Activated naive CD8-positive, alpha-beta T cell (primary cell): ENCODE data around the gene PTPN12.
"Not testable (repeated sequence)": the region's sequence is repeated elsewhere in the genome, so short reads cannot be mapped to it uniquely, and the experiment has no call there.

ENCODE experiments used
- H3K27ac Mint-ChIP-seq: one replicate; pipeline ENCODE4 v1.8.0; 2021; ENCODE audit warnings: mixed read lengths
- H3K27me3 Mint-ChIP-seq: one replicate; pipeline ENCODE4 v1.8.0; 2021; ENCODE audit warnings: mixed read lengths
- H3K36me3 Mint-ChIP-seq: one replicate; pipeline ENCODE4 v1.8.0; 2021; ENCODE audit warnings: mixed read lengths
- H3K4me1 Mint-ChIP-seq: one replicate; pipeline ENCODE4 v1.8.0; 2021; ENCODE audit warnings: low read depth, mixed read lengths
- H3K4me3 Mint-ChIP-seq: one replicate; pipeline ENCODE4 v1.8.0; 2021; ENCODE audit warnings: mild to moderate bottlenecking, mixed read lengths
- H3K9me3 Mint-ChIP-seq: one replicate; pipeline ENCODE4 v1.8.0; 2021; ENCODE audit warnings: low read depth, mixed read lengths

PTPN12 gene

GRCh38 chr7:77580762-77581350 is 43.8 kb downstream of the PTPN12 start:
- Mint-ChIP-seq H3K27me3 (no peaks in the 10 kb centered on the region), H3K36me3 (peaks cover 8% of the 10 kb centered on the region), H3K4me1 (no peaks in the 10 kb centered on the region), H3K4me3 (no peak overlapping the region), H3K27ac (no peak overlapping the region), H3K9me3 (no peaks in the 10 kb centered on the region)

GRCh38 chr7:77587272-77587671 is 50.2 kb downstream of the PTPN12 start:
- Mint-ChIP-seq H3K4me3 (no peak overlapping the region), H3K9me3 (no peaks in the 10 kb centered on the region), H3K27me3 (no peaks in the 10 kb centered on the region), H3K36me3 (peaks cover 11% of the 10 kb centered on the region), H3K27ac (no peak overlapping the region), H3K4me1 (no peaks in the 10 kb centered on the region)

- Mint-ChIP-seq H3K4me1 (no peaks in the 10 kb centered on the region), H3K9me3 (no peaks in the 10 kb centered on the region), H3K4me3 (no peak overlapping the region), H3K27me3 (no peaks in the 10 kb centered on the region), H3K27ac (no peak overlapping the region), H3K36me3 (peaks cover 3% of the 10 kb centered on the region)
Observed at GRCh38 chr7:77600952-77601351, 63.9 kb downstream of the PTPN12 start.

GRCh38 chr7:77606562-77606961 is 69.5 kb downstream of the PTPN12 start:
- peaks cover 9% of the 10 kb centered on the region for H3K36me3 Mint-ChIP-seq
- no peaks in the 10 kb centered on the region for H3K9me3 Mint-ChIP-seq
- H3K27ac Mint-ChIP-seq = no peak overlapping the region
- no peaks in the 10 kb centered on the region for H3K27me3 Mint-ChIP-seq
- no peak overlapping the region for H3K4me3 Mint-ChIP-seq
- no peaks in the 10 kb centered on the region for H3K4me1 Mint-ChIP-seq

- Mint-ChIP-seq H3K9me3 (no peaks in the 10 kb centered on the region), H3K4me1 (peaks cover 2% of the 10 kb centered on the region), H3K27ac (no peak overlapping the region), H3K36me3 (peaks cover 6% of the 10 kb centered on the region), H3K4me3 (no peak overlapping the region), H3K27me3 (no peaks in the 10 kb centered on the region)
Observed at GRCh38 chr7:77619314-77619713, 82.2 kb downstream of the PTPN12 start.

GRCh38 chr7:77626586-77627308 is 89.7 kb downstream of the PTPN12 start:
- no peak overlapping the region for H3K27ac Mint-ChIP-seq
- H3K27me3 Mint-ChIP-seq = no peaks in the 10 kb centered on the region
- no peaks in the 10 kb centered on the region for H3K9me3 Mint-ChIP-seq

GRCh38 chr7:77627309-77627676 is 90.2 kb downstream of the PTPN12 start:
- no peak overlapping the region for H3K4me3 Mint-ChIP-seq
- H3K36me3 Mint-ChIP-seq = peaks cover 16% of the 10 kb centered on the region
- no peaks in the 10 kb centered on the region for H3K27me3 Mint-ChIP-seq
- no peaks in the 10 kb centered on the region for H3K9me3 Mint-ChIP-seq
- H3K4me1 Mint-ChIP-seq = no peaks in the 10 kb centered on the region
- H3K27ac Mint-ChIP-seq = no peak overlapping the region

More at GRCh38 chr7:77626586-77627308, 89.7 kb downstream of the PTPN12 start:
- H3K36me3 Mint-ChIP-seq = peaks cover 16% of the 10 kb centered on the region
- H3K4me3 Mint-ChIP-seq = no peak overlapping the region
- no peaks in the 10 kb centered on the region for H3K4me1 Mint-ChIP-seq

- no peaks in the 10 kb centered on the region for H3K9me3 Mint-ChIP-seq
Observed at GRCh38 chr7:77629797-77630196, 92.7 kb downstream of the PTPN12 start.

GRCh38 chr7:77631820-77632219 is 94.7 kb downstream of the PTPN12 start:
- no peak overlapping the region for H3K4me3 Mint-ChIP-seq
- no peaks in the 10 kb centered on the region for H3K9me3 Mint-ChIP-seq
- peaks cover 6% of the 10 kb centered on the region for H3K36me3 Mint-ChIP-seq
- no peak overlapping the region for H3K27ac Mint-ChIP-seq
- H3K4me1 Mint-ChIP-seq = no peaks in the 10 kb centered on the region
- H3K27me3 Mint-ChIP-seq = no peaks in the 10 kb centered on the region

More at GRCh38 chr7:77629797-77630196, 92.7 kb downstream of the PTPN12 start:
- no peaks in the 10 kb centered on the region for H3K4me1 Mint-ChIP-seq
- H3K27ac Mint-ChIP-seq = no peak overlapping the region
- peaks cover 13% of the 10 kb centered on the region for H3K36me3 Mint-ChIP-seq
- H3K4me3 Mint-ChIP-seq = no peak overlapping the region
- H3K27me3 Mint-ChIP-seq = no peaks in the 10 kb centered on the region

GRCh38 chr7:77644774-77645173 is 107.7 kb downstream of the PTPN12 start:
- Mint-ChIP-seq H3K4me1 (no peaks in the 10 kb centered on the region), H3K27me3 (no peaks in the 10 kb centered on the region), H3K27ac (no peak overlapping the region), H3K9me3 (no peaks in the 10 kb centered on the region), H3K36me3 (peaks cover 3% of the 10 kb centered on the region), H3K4me3 (no peak overlapping the region)

GRCh38 chr7:77648742-77649338 is 111.7 kb downstream of the PTPN12 start:
- Mint-ChIP-seq H3K4me1 (no peaks in the 10 kb centered on the region), H3K36me3 (peaks cover 2% of the 10 kb centered on the region), H3K4me3 (no peak overlapping the region), H3K27me3 (no peaks in the 10 kb centered on the region), H3K27ac (no peak overlapping the region), H3K9me3 (no peaks in the 10 kb centered on the region)

- no peaks in the 10 kb centered on the region for H3K27me3 Mint-ChIP-seq
- no peak overlapping the region for H3K4me3 Mint-ChIP-seq
- H3K4me1 Mint-ChIP-seq = no peaks in the 10 kb centered on the region
- H3K27ac Mint-ChIP-seq = no peak overlapping the region
- peaks cover 2% of the 10 kb centered on the region for H3K36me3 Mint-ChIP-seq
- H3K9me3 Mint-ChIP-seq = no peaks in the 10 kb centered on the region
Observed at GRCh38 chr7:77649716-77650349, 112.7 kb downstream of the PTPN12 start.

- Mint-ChIP-seq H3K27me3 (no peaks in the 10 kb centered on the region), H3K27ac (peak overlapping the region; percentile 22), H3K4me1 (no peaks in the 10 kb centered on the region), H3K36me3 (no peaks in the 10 kb centered on the region), H3K4me3 (no peak overlapping the region), H3K9me3 (no peaks in the 10 kb centered on the region)
Observed at GRCh38 chr7:77651575-77652162, 114.6 kb downstream of the PTPN12 start.

- not testable (repeated sequence) for H3K27ac Mint-ChIP-seq, H3K36me3 Mint-ChIP-seq, H3K4me1 Mint-ChIP-seq, H3K9me3 Mint-ChIP-seq, H3K4me3 Mint-ChIP-seq, H3K27me3 Mint-ChIP-seq
Observed at GRCh38 chr7:77652826-77653225, 115.7 kb downstream of the PTPN12 start.

- H3K9me3 Mint-ChIP-seq = no peaks in the 10 kb centered on the region
- no peaks in the 10 kb centered on the region for H3K4me1 Mint-ChIP-seq
Observed at GRCh38 chr7:77653572-77653971, 116.5 kb downstream of the PTPN12 start.

More at GRCh38 chr7:77653572-77653971, 116.5 kb downstream of the PTPN12 start:
- no peaks in the 10 kb centered on the region for H3K36me3 Mint-ChIP-seq
- no peaks in the 10 kb centered on the region for H3K27me3 Mint-ChIP-seq
- H3K4me3 Mint-ChIP-seq = no peak overlapping the region
- H3K27ac Mint-ChIP-seq = no peak overlapping the region
